CD14-positive monocyte (primary cell): Measurements from ENCODE around the gene EPO. TPM values are rescaled to one million over a fixed set of nuclear protein-coding genes. Genes with fewer than 3 reads are reported as not detected.

Experiments
- DNase-seq, 3 donors: peaks; one replicate each; pipeline ENCODE4 v3.0.0-alpha.2; 2011 to 2022
- H2AFZ ChIP-seq: 2 replicates; pipeline ENCODE4 v1.6.0; 2012; ENCODE audit warnings: mild to moderate bottlenecking, low read depth, low read length, inconsistent platforms; ENCODE audit not compliant: insufficient read depth, poor library complexity, severe bottlenecking
- H3K27ac ChIP-seq, 2 donors: 1 replicate in 1 of 2; 2 replicates in 1 of 2; pipeline ENCODE4 v1.5.1; 2012 to 2013; ENCODE audit warnings: low read length in 2 of 2, control low read depth in 1 of 2, inconsistent platforms in 1 of 2, low read depth in 1 of 2, mild to moderate bottlenecking in 1 of 2
- H3K27me3 ChIP-seq, 2 donors: one replicate each; pipeline versions ENCODE4 v1.6.0 to v1.6.1; 2011 to 2013; ENCODE audit warnings: low read length in 2 of 2; ENCODE audit not compliant: control insufficient read depth in 2 of 2, insufficient read depth in 2 of 2
- H3K36me3 ChIP-seq, 2 donors: replicated peaks in 1 of 2; 1 replicate in 1 of 2; 2 replicates in 1 of 2; pipeline versions ENCODE4 v1.5.1 to v1.6.1; 2012 to 2013; ENCODE audit warnings: low read length in 2 of 2, control low read depth in 1 of 2, inconsistent platforms in 1 of 2, mild to moderate bottlenecking in 1 of 2; ENCODE audit not compliant: insufficient read depth in 2 of 2, control insufficient read depth in 1 of 2
- H3K4me1 ChIP-seq, 2 donors: 1 replicate in 1 of 2; 2 replicates in 1 of 2; pipeline versions ENCODE4 v1.5.1 to v1.6.1; 2012 to 2013; ENCODE audit warnings: low read length in 2 of 2, control low read depth in 1 of 2, inconsistent platforms in 1 of 2, mild to moderate bottlenecking in 1 of 2, moderate library complexity in 1 of 2; ENCODE audit not compliant: insufficient read depth in 2 of 2, control insufficient read depth in 1 of 2
- H3K4me2 ChIP-seq: replicated peaks from 2 replicates; pipeline ENCODE3; 2012; ENCODE audit warnings: low read length, moderate library complexity, mild to moderate bottlenecking; ENCODE audit not compliant: poor library complexity, severe bottlenecking; ENCODE audit errors: extremely low read depth
- H3K4me3 ChIP-seq, 3 experiments: fragments of 200-600 bp in 1 of 3; sonication (generic) in 1 of 3; replicated peaks in 1 of 3; 1 replicate in 2 of 3; 2 replicates in 1 of 3; pipeline ENCODE4 v1.5.1; 2011 to 2013; ENCODE audit warnings: low read length in 3 of 3, mild to moderate bottlenecking in 3 of 3, control low read depth in 2 of 3, low read depth in 2 of 3, inconsistent platforms in 1 of 3, moderate library complexity in 1 of 3
- H3K79me2 ChIP-seq: 2 replicates; pipeline ENCODE4 v1.6.0; 2012; ENCODE audit warnings: mild to moderate bottlenecking, control low read depth, inconsistent platforms, low read length, moderate library complexity; ENCODE audit not compliant: insufficient read depth
- H3K9ac ChIP-seq: 2 replicates; pipeline ENCODE4 v1.6.0; 2017; ENCODE audit warnings: low read length, mild to moderate bottlenecking; ENCODE audit not compliant: insufficient read depth, poor library complexity, severe bottlenecking
- H3K9me3 ChIP-seq, 2 donors: replicated peaks in 1 of 2; 1 replicate in 1 of 2; 2 replicates in 1 of 2; pipeline versions ENCODE4 v1.5.1 to v1.6.1; 2012 to 2013; ENCODE audit warnings: low read length in 2 of 2, control low read depth in 1 of 2; ENCODE audit not compliant: control insufficient read depth in 1 of 2, insufficient read depth in 1 of 2
- H4K20me1 ChIP-seq: 2 replicates; pipeline ENCODE4 v1.6.0; 2012; ENCODE audit warnings: mild to moderate bottlenecking, low read length, control low read depth, moderate library complexity; ENCODE audit not compliant: insufficient read depth
- H3K27ac Mint-ChIP-seq, 7 donors: one replicate each; pipeline ENCODE4 v1.8.0; 2020; ENCODE audit warnings: mild to moderate bottlenecking in 7 of 7, mixed read lengths in 7 of 7, moderate library complexity in 6 of 7, inconsistent platforms in 2 of 7
- H3K27me3 Mint-ChIP-seq, 3 donors: one replicate each; pipeline ENCODE4 v1.8.0; 2021 to 2022; ENCODE audit warnings: low read depth in 3 of 3, mild to moderate bottlenecking in 3 of 3, mixed read lengths in 3 of 3, moderate library complexity in 3 of 3, inconsistent platforms in 1 of 3
- H3K36me3 Mint-ChIP-seq, 2 donors: one replicate each; pipeline ENCODE4 v1.8.0; 2020; ENCODE audit warnings: mixed read lengths in 2 of 2, inconsistent platforms in 1 of 2, mild to moderate bottlenecking in 1 of 2
- H3K4me1 Mint-ChIP-seq: one replicate; pipeline ENCODE4 v1.8.0; 2020; ENCODE audit warnings: mild to moderate bottlenecking, mixed read lengths
- H3K4me3 Mint-ChIP-seq, 2 donors: one replicate each; pipeline ENCODE4 v1.8.0; 2020; ENCODE audit warnings: mild to moderate bottlenecking in 2 of 2, mixed read lengths in 2 of 2, moderate library complexity in 1 of 2
- H3K9me3 Mint-ChIP-seq, 7 donors: one replicate each; pipeline ENCODE4 v1.8.0; 2020 to 2022; ENCODE audit warnings: mixed read lengths in 7 of 7, mild to moderate bottlenecking in 6 of 7, moderate library complexity in 6 of 7, inconsistent platforms in 2 of 7
- WGBS: methylation state at CpG from one replicate; pipeline ENCODE4 v1.1.5; 2013; ENCODE audit warnings: missing lambda C conversion rate; ENCODE audit not compliant: insufficient coverage; 5-methylcytosine and 5-hydroxymethylcytosine counted together
- intact Hi-C, 2 donors: fragments of 100-400 bp; cut with micrococcal nuclease; formaldehyde crosslinking; loops; one replicate each; pipeline versions ENCODE4 v1.15.0 to v1.15.1; 2023
- polyA plus RNA-seq, 3 donors: library from polyadenylated mRNA; depleted of rRNA in 1 of 3; unstranded in 2 of 3; stranded (reverse) in 1 of 3; fragments of 300-500 nt in 2 of 3; fragments of >200 nt in 1 of 3; fragmentation: Illumina TruSeq in 2 of 3; gene quantifications; 1 replicate in 2 of 3; 2 replicates in 1 of 3; pipeline ENCODE4 v1.2.3, GENCODE V29; 2012 to 2021
- TF ChIP-seq, protein P1 (sequence below): fragments of 200-600 bp; IDR thresholded peaks from one replicate; pipeline ENCODE4 v1.8.0; 2022; ENCODE audit warnings: antibody characterized with exemption, mild to moderate bottlenecking

Gene EPO
- polyA plus RNA-seq, 3 donors = not detected

DNA sequence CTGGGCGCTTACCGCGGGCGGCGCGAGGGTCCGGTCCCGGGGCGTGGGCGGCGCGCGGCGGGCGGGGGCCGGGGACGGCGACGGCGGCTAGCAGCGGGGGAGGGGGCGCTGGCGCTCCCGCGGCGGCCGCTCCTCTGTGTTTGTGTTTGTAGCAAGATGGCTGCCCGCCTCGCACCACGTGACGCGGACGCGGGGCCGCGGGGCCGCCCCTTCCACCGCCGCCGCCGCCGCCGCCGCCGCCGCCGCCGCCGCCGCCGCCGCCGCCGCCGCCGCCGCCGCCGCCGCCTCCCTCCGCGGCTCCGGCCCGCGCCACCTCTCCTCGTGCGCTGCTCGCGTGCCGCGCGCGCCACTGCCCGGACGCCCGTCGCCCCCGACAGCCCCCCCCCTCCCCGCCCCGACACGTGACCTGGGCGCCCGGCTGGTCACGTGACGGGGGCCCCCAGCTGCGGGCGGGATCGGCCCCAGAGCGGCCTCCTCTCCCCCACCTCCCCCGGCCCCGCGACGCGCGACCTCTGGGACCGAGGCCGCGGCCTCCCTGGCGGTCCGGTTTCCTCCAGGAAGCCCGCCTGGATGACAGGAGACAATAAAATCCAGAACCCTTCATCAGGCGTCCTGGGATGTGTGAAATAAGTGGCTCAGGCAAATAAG, 26.0 kb upstream of the EPO start, which contains the start of gene GIGYF1:
TSS of gene GIGYF1 (minus strand) at position 153 of the 648 bp plus-strand sequence. CDS start 6,012 bp downstream, outside the sequence.
- H3K4me3 ChIP-seq = peak within 1 kb of the TSS; percentile 62 to 88 (median 79)
- Mint-ChIP-seq H3K4me3 (peak within 1 kb of the TSS; percentile 94 to 98), H3K27me3 (peaks cover 20 to 31% (median 24%) of the 10 kb centered on the region in 3 donors), H3K27ac (peak within 1 kb of the TSS; percentile 46 to 89 (median 80)), H3K9me3 (no peaks in the 10 kb centered on the region), H3K36me3 (peaks cover 2 to 6% of the 10 kb centered on the region in 2 donors), H3K4me1 (peaks cover 21% of the 10 kb centered on the region)
- peak within 1 kb of the TSS; percentile 27 to 49 for H3K27ac ChIP-seq
- intact Hi-C loops = no loop called here
- H3K9ac ChIP-seq = peak within 1 kb of the TSS; percentile 81
- peaks cover 46% of the 10 kb centered on the region for H3K79me2 ChIP-seq
- H3K27me3 ChIP-seq = peaks cover 0 to 20% of the 10 kb centered on the region in 2 donors
- TF ChIP-seq, protein P1, sequence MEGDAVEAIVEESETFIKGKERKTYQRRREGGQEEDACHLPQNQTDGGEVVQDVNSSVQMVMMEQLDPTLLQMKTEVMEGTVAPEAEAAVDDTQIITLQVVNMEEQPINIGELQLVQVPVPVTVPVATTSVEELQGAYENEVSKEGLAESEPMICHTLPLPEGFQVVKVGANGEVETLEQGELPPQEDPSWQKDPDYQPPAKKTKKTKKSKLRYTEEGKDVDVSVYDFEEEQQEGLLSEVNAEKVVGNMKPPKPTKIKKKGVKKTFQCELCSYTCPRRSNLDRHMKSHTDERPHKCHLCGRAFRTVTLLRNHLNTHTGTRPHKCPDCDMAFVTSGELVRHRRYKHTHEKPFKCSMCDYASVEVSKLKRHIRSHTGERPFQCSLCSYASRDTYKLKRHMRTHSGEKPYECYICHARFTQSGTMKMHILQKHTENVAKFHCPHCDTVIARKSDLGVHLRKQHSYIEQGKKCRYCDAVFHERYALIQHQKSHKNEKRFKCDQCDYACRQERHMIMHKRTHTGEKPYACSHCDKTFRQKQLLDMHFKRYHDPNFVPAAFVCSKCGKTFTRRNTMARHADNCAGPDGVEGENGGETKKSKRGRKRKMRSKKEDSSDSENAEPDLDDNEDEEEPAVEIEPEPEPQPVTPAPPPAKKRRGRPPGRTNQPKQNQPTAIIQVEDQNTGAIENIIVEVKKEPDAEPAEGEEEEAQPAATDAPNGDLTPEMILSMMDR = no peak
- peaks cover 28 to 35% of the 10 kb centered on the region in 2 donors for H3K4me1 ChIP-seq
- H3K4me2 ChIP-seq = peak within 1 kb of the TSS; percentile 89
- under 1% methylated on average over 52 of the region's 102 CpGs for WGBS
- peak within 1 kb of the TSS; percentile 72 for H2AFZ ChIP-seq
- H3K9me3 ChIP-seq = no peaks in the 10 kb centered on the region
- peaks cover 43% of the 10 kb centered on the region for H4K20me1 ChIP-seq
- DNase-seq = peak; percentile 56 to 74 (median 62)
- peaks cover 3 to 10% of the 10 kb centered on the region in 2 donors for H3K36me3 ChIP-seq

DNA sequence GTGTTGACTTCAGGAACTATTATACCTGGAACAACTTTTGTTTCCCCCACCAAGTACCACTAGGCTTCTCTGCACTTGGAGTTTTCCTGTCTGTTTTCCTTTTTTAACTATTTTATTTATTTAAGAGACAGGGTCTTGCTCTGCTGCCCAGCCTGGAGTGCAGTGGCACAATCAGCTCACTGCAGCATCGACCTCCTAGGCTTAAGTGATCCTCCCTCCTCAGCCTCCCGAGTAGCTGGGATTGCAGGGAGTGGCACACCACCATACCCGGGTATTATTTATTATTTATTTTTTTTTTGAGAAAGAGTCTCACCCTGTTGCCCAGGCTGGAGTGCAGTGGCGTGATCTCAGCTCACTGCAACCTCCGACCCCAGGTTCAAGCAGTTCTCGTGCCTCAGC, 24.1 kb upstream of the EPO start:
- Histone ChIP-seq H3K9me3 (no peaks in the 10 kb centered on the region), H3K79me2 (peaks cover 27% of the 10 kb centered on the region), H3K4me2 (no peak overlapping the region), H3K27me3 (peaks cover 0 to 20% of the 10 kb centered on the region in 2 donors), H4K20me1 (peaks cover 24% of the 10 kb centered on the region), H2AFZ (no peak overlapping the region), H3K4me3 (no peak overlapping the region), H3K4me1 (peaks cover 28 to 32% of the 10 kb centered on the region in 2 donors), H3K36me3 (no peaks in the 10 kb centered on the region), H3K27ac (no peak overlapping the region), H3K9ac (no peak overlapping the region)
- WGBS = 92% methylated on average over 2 of the region's 6 CpGs
- H3K36me3 Mint-ChIP-seq = no peaks in the 10 kb centered on the region
- peak overlapping the region in 1 of 2 donors; percentile 53 for H3K4me3 Mint-ChIP-seq
- H3K9me3 Mint-ChIP-seq = no peaks in the 10 kb centered on the region
- TF ChIP-seq, protein P1 = no peak
- H3K27me3 Mint-ChIP-seq = peaks cover 27 to 38% (median 34%) of the 10 kb centered on the region in 3 donors
- peaks cover 23% of the 10 kb centered on the region for H3K4me1 Mint-ChIP-seq
- intact Hi-C loops = loop anchor here in 1 of 2 donors (5.0 kb wide), 1 partner anchor 156 kb away; the partner anchor contains the start of gene SLC12A9
- H3K27ac Mint-ChIP-seq = no peak overlapping the region
- DNase-seq = no peak
